GM19043 (cell line): ENCODE results near the gene PTPRU.
A peak's percentile ranks its signal among the peaks of the same experiment; 100 is the strongest.

ENCODE experiments used
- ATAC-seq: cut with Tn5 transposase; IDR thresholded peaks from one replicate; pipeline ENCODE4 v1.9.1; 2021; ENCODE audit warnings: low read depth; ENCODE audit not compliant: unreplicated experiment

Gene PTPRU

DNA sequence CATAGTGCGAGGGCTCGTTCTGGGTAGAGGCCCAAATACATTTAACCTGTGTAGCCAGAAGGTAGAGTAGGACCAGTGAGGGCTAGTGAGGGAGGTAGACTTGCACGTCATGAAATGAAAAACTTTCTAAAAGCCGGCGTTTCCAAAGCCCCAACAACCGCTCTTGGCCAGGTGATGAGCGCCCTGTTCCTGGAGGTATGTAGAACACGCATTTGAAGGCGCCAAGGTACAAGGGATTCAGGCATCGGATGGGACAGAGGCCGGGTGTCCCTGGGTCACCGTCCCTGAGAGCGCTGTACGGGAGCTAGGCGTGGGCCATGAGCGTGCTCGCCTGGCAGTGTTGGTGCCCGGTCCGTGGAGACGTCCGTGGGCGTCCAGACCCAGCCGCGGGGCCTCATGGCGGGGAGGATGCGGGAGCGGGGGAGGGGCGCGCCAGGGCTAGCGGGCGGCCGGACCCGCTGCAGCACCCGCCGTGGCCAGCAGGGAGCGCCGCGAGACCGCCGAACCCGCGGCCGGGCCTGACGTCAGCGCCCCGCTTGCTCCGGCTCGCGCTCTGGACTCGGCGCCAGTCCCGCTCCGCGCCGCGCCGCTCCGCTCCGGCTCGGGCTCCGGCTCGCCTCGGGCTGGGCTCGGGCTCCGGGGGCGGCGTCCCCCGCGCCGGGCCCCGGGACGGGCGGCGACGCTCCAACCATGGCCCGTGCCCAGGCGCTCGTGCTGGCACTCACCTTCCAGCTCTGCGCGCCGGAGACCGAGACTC lies at the start of gene PTPRU:
TSS of gene PTPRU (plus strand) at position 568 of the 757 bp plus-strand sequence. CDS start at position 691, 123 bp downstream.
- ATAC-seq: no peak

DNA sequence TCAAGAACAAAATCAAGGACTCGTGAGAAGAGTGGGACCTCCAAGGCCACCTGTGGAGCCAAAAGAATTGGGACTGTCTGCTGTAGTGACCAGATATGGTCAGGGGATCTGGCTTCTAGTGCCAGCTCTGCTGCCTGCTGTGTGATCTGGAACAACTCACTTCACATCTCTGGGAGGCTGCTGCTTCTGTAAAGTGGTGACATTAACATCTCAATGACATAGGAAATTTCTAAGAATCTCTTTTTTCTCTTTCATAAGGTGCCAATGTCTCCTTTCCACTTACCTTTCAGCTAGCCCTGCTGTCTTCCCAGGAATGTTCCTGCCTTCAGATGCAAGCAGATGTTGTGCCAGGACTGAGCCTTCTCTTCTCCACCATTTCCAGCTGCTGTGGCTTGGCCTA lies 49.6 kb upstream of the PTPRU start:
- no peak for ATAC-seq

DNA sequence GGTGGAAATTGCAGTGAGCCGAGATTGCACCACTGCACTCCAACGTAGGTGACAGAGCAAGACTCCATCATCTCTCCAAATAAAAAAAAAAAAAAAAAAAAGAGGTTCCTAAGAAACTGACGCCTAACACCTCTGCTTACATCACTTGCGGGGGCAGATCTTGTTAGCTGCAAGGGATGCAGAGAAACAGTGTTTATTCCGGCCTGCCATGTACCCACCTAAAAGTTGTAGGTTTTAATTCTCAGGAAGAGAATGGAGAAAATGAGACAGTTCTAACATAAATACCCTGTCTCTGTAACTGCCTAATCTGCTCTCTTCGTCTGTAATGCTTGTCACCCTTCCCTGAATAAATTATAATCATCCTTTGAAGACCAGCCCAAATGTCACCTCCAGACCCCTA lies 45.6 kb upstream of the PTPRU start:
- no peak for ATAC-seq

DNA sequence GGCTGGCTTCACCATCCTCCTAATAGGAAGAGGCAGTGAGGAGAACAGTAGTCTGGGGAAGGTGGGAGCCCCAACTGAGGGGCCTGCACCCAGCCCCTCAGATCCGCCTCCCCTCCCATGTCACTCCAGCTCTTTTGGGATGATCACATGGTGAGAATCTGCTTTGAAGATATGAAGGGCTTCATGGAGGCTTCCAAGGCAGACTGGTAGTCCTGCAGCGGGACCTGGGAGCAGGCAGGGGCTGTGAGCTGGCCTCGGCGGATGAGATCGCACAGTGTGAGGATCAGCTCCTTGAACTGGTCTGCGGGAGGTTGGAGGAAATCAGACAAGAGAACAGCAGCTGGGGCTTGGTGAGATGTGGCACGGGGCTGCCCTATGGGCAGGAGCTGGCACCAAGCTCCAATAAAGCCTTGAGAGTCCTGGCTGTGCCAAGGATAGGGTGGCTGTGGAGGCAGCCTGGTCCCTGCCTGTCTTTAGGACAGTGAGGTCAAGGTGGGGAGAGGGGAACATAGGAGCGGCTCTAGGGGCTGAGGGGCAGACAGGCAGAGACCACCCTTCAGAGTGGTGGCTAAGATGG lies 42.4 kb upstream of the PTPRU start:
- ATAC-seq: no peak

DNA sequence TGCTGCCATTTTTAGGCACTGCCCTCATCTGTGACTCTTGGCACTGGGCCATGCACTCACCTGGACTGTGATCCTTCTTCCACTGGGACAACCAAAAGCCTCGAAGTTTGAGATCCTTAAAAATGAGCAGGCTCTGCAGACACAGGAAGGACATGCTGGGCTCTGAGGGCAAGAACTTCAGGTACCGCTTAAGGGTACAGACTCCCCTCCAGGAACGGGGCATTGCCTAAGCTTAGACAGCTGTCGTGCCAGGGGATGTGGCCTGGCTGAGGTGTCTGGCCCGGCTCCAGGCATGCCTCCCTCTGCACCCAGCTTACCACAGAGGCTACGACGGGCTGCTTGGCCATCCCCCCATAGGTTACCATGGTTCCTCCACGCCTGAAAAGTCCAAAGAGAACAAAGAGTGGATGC lies 40.4 kb upstream of the PTPRU start:
- ATAC-seq: no peak

DNA sequence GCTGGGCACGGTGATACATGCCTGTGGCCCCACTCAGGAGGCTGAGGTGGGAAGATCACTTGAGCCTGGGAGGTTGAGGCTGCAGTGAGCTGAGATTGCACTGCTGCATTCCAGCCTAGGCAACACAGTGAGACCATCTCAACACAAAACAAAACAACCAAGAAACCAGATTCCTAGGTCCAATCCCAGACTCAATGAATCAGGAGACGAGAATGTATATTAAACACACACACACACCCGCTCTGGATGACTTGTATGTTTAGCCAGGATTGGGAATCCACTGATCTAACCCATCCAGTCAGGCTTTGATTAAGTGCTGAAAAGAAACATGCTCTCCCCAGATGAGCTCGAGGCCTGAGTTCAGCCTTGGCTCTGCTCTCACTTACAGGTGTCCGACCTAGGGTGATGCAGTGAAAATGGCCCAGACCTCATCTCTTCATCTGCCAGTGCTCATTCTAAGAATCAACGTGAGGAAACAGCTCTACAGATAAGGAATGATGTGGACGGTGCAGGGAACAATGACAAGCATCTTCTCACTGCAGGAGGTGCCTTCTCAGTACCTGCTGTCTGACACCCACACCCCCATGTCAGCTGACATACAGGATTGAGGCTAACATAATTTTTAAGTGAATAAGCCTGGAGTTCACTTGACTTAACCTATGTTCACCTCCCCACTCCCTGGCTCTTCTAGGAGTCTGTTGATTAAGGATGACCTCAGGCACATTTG lies 39.3 kb upstream of the PTPRU start:
- no peak for ATAC-seq

DNA sequence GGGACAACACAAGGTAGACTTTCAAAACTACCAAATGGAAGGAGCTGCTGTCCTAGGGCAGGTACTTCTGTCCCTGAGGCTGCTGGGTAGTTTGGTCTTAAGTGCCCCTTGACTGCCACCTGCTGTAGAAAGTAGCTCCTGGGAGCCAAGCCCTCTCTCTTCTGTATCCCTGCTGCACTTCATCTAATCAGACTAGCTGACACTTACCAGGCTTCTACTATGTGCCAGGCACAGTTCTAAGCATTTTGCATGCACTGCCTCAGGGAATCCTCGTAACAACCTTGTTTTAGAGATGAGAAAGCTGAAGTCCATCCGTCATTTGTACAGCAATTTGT lies 38.8 kb upstream of the PTPRU start:
- no peak for ATAC-seq

DNA sequence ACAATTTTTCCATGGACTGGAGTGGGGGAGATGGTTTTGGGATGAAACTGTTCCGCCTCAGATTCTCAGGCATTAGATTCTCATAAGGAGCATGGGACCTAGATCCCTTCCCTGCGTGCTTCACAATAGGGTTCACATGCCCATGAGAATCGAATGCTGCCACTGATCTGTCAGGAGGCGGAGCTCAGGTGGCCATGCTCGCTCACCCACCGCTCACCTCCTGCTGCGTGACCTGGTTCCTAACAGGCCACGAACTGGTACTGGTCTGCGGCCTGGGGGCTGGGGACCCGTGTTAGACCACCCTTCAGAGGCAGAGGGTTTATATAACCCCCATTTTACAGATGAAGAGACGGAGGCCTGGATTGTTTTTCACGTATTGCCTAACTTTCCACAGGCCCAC lies 38.3 kb upstream of the PTPRU start:
- no peak for ATAC-seq

DNA sequence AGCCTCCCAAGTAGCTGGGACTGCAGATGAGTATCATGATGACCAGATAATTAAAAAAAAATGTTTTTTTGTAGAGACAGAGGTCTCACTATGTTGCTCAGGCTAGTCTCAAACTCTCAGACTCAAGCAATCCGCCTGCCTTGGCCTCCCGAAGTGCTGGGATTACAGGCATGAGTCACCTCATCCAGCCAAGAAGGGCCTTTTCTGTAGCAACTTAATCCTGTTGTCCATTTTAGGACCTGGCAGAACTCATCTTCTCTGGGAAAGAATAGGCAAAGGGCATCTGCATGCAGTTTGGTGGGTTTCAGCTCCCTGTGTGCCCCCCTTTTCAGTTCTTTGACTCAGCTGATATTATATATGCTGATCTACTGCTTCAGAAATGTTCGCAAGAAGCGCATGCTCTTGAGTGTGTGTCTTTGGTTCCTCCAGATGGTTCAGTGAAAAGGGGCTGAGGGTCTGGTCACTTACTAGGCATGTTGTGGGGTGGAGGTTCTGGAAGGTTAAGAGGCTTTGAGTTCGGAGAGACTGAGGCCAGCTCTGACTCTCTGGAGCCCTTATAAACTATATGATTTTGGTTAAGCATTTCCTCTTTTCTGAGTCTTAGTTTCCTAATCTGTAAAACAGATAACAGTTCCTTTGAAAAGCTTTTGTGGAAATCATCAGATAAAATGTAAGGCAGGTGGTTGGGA lies 35.3 kb upstream of the PTPRU start:
- ATAC-seq: no peak

- ATAC-seq: no peak
Observed at GRCh38 chr1:29201595-29202051, 34.7 kb upstream of the PTPRU start.

GRCh38 chr1:29202053-29202452 lies 34.3 kb upstream of the PTPRU start:
- no peak for ATAC-seq

GRCh38 chr1:29202584-29203340 lies 33.6 kb upstream of the PTPRU start:
- peak; percentile 71 for ATAC-seq

DNA sequence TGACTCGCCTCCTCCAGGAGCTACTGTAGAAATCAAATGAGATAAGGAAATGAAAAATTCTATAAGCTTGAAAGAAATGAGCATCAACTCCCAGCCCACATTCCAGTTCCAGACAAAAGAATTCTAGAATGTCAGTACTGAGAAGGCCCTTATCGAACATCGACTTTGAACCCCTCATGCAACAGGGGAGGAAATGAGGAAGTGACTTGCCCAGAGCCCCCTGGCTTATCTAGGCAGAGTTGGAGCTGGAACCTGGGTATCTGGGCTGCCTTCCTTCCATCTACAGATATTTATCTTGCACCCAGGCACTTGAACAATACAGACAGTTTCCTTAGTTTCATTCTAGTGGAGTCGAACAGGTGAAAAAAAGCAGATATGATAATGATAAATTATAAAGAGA lies 27.9 kb upstream of the PTPRU start:
- no peak for ATAC-seq

- no peak for ATAC-seq
Observed at GRCh38 chr1:29209173-29209572, 27.1 kb upstream of the PTPRU start.

- ATAC-seq: peak; percentile 63
Observed at GRCh38 chr1:29210278-29211085, 25.8 kb upstream of the PTPRU start.

- ATAC-seq: no peak
Observed at GRCh38 chr1:29211086-29212030, 25.0 kb upstream of the PTPRU start.

DNA sequence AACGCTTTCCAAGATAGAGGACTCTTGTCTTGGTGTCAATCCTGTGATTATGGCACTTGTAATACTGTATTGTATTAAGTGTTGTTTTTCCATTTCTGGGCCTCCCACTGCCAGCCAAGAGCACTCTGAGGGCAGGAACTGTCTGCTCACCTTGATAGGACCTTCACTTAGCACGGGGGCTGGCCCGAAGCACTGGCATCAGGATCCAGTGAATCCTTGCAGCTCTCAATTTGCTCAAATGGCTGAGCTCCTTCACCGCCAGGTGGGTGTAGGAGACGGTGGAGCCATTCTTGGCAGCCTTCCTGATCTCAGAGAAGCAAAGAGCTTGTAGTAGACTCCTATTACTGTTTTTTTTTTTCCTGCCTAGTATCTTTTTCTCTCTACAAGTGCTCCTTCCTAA lies 23.3 kb upstream of the PTPRU start:
- no peak for ATAC-seq

DNA sequence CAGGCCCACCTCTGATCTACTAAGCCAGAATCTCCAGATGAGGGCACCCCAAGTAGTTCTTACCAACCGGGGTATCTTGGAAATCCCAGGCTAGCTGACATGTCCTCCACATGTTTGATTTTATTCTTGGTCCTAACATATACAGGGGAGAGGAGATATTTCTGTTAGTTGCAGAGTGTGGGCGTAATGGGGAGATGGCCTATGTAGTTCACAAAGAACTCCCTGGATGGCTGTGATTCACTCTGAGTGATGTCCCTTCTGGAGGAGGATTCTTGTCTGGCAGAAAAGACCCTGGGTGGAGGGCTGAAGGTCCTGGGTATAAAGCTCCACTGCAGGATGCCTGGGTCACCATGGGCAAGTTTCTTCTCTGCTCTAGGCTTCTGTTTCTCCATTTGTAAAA lies 18.7 kb upstream of the PTPRU start:
- no peak for ATAC-seq

GRCh38 chr1:29218223-29218622 lies 18.1 kb upstream of the PTPRU start:
- no peak for ATAC-seq
